Stimulated activated CD4-positive, alpha-beta T cell treated with anti-CD3 and anti-CD28 coated beads, Interleukin-12 subunit alpha, Interleukin-12 subunit beta, amount 100 ng/mL, for 48 hours (primary cell): Measurements from ENCODE around the gene ABHD17B.
"Not testable (repeated sequence)": the region's sequence is repeated elsewhere in the genome, so short reads cannot be mapped to it uniquely, and the experiment has no call there.

Experiments
- DNase-seq, 3 donors: peaks; one replicate each; pipeline ENCODE4 v3.0.0-alpha.2; 2020; ENCODE audit warnings: low read depth in 2 of 3, low spot score in 1 of 3

The ABHD17B gene

GRCh38 chr9:71916834-71917534, 6.0 kb upstream of the ABHD17B start:
- DNase-seq, result peak in 1 of 3 donors; percentile 29

DNA sequence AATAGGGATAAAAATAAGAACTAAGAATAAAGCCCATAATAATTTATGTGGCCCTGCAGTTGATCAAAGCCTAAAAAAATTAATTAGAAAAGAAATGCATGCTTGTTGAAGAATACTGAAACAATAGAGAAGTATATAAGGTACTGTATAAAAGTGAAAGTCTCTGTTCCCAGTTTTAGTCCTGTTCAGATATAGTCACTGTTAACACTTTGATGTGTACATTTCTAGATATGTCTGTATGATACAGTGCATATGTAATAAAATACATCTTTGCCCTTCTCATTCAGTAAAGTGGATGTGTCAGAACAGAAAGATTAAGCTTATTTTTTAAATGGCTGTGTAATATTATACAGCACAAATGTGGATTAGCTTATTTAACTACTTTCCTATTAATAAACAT, 4.5 kb upstream of the ABHD17B start:
- DNase-seq, result no peak

GRCh38 chr9:71911908-71912335, 929 bp upstream of the ABHD17B start:
- DNase-seq, result no peak

DNA sequence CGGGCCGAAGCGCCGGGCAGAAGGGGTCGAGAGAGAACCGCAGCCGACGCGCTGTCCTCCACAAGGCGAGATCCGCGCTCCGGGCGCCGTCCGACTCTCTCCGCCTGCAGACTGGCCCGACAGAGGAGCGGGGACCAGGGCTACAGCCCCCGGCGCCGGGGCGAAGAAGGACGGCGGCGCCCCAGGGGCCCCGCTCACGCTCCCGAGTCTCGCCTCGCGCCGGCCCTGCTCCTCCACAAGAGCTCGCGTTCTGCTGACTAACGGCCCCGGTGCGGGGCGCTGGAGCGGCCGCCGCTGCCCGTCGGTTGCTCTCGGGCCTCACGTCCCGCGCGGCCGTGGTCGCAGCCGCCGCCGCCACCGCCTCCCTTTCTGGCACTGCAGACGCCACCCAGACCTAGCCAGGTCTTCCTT, 338 bp downstream of the ABHD17B start:
- DNase-seq, result no peak

DNA sequence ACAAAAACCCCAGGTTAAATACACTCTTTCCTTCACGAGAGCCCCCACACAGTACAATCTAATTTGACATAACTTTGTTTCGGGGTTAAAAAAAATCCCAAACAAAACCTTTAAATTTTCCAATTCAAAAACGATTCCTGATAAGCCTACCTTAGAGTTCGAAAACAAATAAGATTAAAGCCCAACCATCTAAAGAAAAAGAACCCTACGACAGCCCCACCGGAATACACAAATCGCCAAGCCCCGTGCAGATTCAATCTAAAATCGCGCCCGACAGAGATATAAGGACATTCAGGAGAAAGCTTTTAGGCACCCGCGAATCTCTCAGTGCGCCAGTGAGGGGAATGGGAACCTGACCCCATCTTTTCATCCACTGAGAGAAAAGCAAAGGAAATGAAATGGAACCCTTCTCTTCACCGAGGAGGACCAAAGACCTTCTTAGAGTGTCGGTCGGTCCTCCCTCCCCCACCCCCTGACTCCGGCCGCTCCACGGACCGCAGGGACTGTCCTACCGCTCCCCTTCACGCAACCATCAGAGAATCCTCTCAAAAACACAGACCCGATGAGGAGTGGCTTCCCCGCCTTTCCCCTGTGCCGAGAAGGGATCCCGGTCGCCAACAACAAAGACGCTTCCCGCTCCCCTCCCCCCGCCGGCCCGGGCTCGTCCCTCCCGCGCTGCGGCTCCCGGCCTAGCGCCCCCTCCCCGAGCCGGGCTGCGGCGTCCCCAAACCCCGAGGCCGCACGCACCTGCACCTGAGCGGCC, 925 bp downstream of the ABHD17B start:
- DNase-seq, result peak in 2 of 3 donors; percentile 14 to 34

- DNase-seq, result no peak
These were observed 2.2 kb downstream of the ABHD17B start for GRCh38 chr9:71908825-71909224.

- DNase-seq, result no peak
These were observed 6.9 kb downstream of the ABHD17B start for GRCh38 chr9:71904076-71904475.

DNA sequence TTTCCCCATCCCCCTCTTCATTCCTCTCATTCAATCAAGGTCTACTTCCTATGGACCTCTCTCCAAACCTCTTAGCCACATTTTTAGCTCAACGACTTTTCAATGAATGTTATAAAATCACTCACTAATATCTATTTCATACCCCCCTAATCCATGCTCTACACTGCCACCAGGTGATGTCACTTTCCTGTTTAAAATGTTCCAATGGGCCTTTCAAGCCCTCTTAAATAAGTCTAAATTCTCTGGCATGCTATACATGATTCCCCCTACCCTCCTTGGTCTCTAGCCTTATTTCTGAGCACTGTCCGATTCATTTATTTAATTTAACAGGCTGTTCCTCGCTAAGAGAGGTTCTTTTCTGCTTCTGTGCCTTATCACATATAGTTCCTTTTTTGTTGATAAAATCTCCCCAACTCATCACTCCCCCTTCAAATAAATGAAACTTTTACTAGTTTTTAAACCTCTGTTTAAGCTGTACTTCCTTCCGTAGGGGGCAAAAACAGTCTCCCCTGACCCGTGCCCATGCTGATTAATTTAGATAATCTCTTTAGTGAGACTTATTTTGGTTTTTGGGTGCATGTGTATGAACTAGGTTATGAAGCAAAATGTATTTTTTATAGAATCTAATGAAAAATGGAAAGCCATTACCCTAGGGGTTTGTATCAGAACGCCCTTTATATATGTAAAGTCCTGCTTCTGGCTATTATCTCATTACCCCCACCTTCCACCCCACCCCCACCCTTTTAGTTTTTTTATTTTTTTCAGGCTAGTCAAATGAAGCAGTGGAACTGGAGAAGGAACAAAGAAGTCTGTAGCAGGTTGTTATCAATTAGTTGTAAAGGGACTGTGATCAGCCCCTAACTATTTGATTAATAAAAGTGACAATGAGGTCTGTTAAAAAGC, 9.0 kb downstream of the ABHD17B start:
- no peak for DNase-seq

- DNase-seq, result not testable (repeated sequence)
These were observed 12.2 kb downstream of the ABHD17B start for GRCh38 chr9:71898756-71899155.

GRCh38 chr9:71897577-71897976, 13.4 kb downstream of the ABHD17B start:
- no peak for DNase-seq

GRCh38 chr9:71896761-71897160, 14.2 kb downstream of the ABHD17B start:
- DNase-seq, result no peak

DNA sequence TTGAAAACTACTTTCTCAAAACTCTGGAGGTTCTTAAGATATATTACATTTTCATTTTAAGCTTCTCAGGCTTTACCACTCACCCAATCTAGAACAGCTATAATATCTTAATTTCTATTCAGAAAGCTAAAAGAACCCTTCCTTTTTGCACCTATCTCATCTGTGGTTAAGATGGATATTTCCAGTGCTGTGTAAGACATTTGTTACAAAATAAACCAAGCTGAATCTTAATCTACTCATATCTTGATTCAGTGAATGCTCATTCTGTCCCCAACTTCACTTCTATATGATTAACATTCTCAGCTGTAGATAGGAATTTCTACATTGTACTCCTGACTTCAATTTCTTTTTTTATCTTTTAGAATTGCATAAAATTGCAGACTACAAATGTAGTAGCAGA, 15.0 kb downstream of the ABHD17B start:
- DNase-seq, result no peak

DNA sequence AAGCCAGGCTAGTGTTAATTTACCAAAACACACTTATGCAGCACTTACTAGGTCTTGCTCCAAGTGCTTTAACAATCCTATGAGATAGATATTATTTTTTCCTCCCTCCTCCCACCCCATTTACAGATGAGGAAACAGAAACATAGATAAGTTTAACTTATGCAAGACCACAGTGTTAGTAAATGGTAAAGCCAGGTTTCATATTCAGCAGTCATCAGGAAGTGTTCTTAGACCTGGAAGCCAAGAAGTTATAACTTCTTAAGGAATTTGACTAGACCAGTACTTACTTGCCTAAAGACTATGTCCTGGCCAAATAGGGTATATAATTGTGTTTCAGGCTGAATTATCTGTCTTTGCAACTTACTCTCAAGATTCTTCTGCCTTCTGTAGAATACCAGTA, 15.9 kb downstream of the ABHD17B start:
- DNase-seq, result no peak

DNA sequence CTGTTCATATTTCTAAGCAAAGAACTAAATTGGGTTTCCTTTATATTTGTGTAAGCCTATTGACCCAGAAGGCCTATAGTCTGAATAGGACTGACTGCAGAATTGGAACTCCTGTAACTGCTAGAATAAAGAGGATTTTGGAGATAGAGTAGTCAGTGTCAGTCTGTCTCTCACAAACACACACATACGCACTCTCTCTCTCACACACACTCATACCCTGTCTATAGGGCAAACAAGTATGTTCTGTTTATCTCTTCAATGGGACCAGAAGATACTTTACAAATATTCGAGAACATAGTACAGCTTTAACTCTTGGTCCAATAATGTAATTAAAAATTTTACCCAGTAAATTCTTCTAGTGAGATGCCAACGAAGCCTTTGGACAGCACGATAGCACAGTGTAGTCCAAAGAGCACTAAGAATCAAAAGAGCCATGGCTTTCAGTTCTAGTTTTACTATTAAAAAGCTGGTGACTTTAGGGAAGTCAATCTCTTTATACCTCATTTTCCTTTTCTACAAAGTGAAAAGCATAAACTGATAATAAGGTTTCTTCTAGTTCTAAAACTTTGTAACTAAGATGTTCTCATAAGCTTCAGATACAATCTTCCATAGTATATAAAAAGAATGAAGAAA, 19.3 kb downstream of the ABHD17B start:
- no peak for DNase-seq

- no peak for DNase-seq
These were observed 20.8 kb downstream of the ABHD17B start for GRCh38 chr9:71890042-71890679.

GRCh38 chr9:71887362-71887761, 23.6 kb downstream of the ABHD17B start:
- DNase-seq, result no peak

- no peak for DNase-seq
These were observed 24.5 kb downstream of the ABHD17B start for GRCh38 chr9:71886541-71886940.

- no peak for DNase-seq
These were observed 25.0 kb downstream of the ABHD17B start for GRCh38 chr9:71886015-71886414.

- DNase-seq, result no peak
These were observed 25.5 kb downstream of the ABHD17B start for GRCh38 chr9:71885467-71885866.

- DNase-seq, result no peak
These were observed 27.0 kb downstream of the ABHD17B start for GRCh38 chr9:71884005-71884404.
